GM12865 (cell line): ENCODE data around the gene NAPA.

Source experiments
- DNase-seq: peaks from one replicate; pipeline ENCODE4 v3.0.0; 2010; ENCODE audit warnings: low read depth
- H3K4me3 ChIP-seq: 2 replicates; pipeline ENCODE4 v1.5.1; 2011; ENCODE audit warnings: mild to moderate bottlenecking, low read depth, low read length, control low read depth
- CTCF ChIP-seq: IDR thresholded peaks from 2 replicates; pipeline ENCODE4 v1.5.1; 2011; ENCODE audit warnings: low read length, control low read depth, low read depth, inconsistent platforms; ENCODE audit not compliant: insufficient read depth; ENCODE audit errors: missing control alignments

Gene NAPA

GRCh38 chr19:47470447-47471195, 44.2 kb downstream of the NAPA start:
- no peak overlapping the region for H3K4me3 ChIP-seq
- DNase-seq = no peak
- no peak for TF ChIP-seq CTCF

- no peak for TF ChIP-seq CTCF
- no peak for DNase-seq
- no peak overlapping the region for H3K4me3 ChIP-seq
Observed at GRCh38 chr19:47469719-47470118, 45.1 kb downstream of the NAPA start.

DNA sequence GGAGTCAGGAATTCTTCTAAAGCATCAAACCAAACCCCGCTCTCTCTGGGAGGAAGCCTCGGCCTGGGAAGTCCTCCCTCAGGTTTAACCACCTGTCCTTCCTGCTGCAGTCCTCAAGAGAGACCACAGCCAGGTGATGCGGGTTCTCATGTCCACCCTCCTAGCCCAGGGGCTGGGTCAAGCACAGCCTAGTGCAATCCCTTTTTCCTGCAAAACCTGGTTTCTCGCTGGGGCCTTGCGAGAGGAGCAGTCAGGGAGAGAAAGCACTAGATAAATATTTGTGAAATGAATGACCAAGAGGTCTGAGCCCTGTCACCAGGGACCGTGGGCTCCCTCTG, 45.5 kb downstream of the NAPA start:
- no peak for DNase-seq
- TF ChIP-seq CTCF = no peak

DNA sequence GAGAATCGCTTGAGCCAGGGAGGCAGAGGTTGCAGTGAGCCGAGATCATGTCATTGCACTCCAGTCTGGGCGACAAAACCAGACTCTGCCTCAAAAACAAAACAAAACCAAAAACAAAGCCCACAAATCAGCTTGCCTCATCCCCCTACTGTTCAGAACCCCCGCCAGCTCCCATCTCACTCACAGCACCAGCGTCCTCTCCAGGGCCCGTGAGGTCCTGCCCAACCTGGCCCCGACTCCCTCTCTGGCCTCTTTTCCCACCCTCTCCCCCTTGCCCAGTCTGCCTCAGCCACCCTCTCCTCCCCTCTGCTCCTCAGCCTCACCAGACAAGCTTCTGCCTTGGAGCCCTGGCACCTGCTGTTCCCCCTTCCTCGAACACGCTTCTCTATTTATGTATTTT, 46.9 kb downstream of the NAPA start:
- no peak overlapping the region for H3K4me3 ChIP-seq
- no peak for TF ChIP-seq CTCF
- DNase-seq = no peak

More for the DNA sequence above, 45.5 kb downstream of the NAPA start:
- H3K4me3 ChIP-seq = no peak overlapping the region

- TF ChIP-seq CTCF = no peak
- H3K4me3 ChIP-seq = no peak overlapping the region
- DNase-seq = no peak
Observed at GRCh38 chr19:47465957-47466356, 48.9 kb downstream of the NAPA start.

DNA sequence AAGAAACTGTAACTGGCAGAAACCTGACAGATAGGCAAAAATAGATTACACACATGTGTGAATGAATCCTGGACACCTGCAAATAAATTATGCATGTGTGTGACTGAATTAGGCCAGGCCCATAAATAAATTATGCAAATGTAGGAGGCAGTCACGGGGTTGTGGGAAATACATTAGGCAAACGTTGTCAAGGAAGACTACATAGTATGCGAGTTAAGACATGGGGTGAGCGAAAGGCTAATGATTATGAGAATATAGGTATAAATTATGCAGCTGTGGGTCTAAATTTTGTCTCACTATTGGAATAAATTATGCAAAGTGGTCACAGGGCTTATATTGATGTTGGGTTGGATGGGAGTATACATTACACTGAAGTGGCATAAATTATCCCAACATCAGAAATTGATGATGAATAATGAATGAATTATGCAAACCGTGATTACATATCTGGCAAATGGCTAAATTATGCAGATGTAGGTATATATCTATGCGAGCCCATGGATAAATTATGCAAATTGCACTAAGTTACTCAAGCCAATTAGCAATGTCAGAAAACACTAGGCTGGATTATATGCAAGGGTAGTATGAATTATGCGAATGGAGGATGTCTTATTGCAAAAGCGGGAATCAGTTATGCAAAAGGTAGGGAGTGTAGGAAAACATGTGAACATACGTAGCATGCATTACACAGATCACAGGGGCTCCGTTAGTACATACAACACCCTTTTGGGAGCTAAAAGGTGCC, 50.0 kb downstream of the NAPA start:
- DNase-seq = no peak
- no peak for TF ChIP-seq CTCF
- H3K4me3 ChIP-seq = no peak overlapping the region

DNA sequence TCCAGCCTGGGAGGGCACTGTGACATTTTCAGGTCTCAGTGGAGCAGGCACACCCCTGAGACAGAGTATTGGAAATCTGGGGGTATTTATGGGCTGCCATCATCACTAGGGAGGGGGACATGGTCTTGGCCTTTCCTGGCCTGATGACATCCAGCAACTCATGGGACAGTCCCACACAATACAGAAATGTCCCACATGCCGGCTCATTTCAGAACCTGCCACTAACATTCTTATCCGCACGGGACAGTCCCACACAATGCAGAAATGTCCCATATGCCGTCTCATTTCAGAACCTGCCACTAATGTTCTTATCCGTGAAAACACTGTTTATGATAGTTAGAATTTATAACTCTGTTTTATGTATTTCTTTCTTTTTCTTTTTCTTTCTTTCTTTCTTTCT, 53.0 kb downstream of the NAPA start:
- no peak overlapping the region for H3K4me3 ChIP-seq

More for the DNA sequence above, 53.0 kb downstream of the NAPA start:
- no peak for TF ChIP-seq CTCF
- peak; percentile 30 for DNase-seq
